Measurements from ENCODE around the gene FOXN1. TPM values are rescaled to one million over a fixed set of nuclear protein-coding genes. Genes with fewer than 3 reads are reported as not detected.

Gene FOXN1
- total RNA-seq, 3 donors from 2014 or later: 0.29 TPM; not detected in 2

DNA sequence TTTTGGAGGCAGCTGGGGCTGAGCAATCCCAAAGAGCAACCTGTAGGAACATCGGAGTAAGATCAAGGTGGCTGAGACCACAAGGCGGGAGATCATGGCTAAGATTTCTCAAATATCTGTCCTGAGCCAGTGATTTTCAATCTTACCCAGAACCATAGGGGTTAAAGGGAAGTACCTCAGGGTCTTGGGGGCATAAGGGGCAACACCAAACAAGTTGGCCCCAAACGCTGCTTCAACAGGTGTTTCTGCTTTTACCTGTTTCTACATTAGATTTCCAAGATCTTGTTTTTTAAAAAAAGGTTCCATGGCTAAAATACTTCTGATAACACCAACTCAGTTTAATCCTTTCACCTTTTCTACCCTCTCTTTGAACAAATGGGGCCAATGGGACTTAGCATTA lies 48.9 kb downstream of the FOXN1 start:
- intact Hi-C loops (cut with DNase I; ENCODE audit: low total_unique reads): no loop called here
- Histone ChIP-seq H3K4me3 (no peak overlapping the region), H3K27me3 (no peaks in the 10 kb centered on the region), H3K36me3 (peaks cover 10% of the 10 kb centered on the region), H3K4me1 (peaks cover 0 to 10% of the 10 kb centered on the region in 2 donors), H3K9me3 (no peaks in the 10 kb centered on the region), H3K27ac (no peak overlapping the region)
- TF ChIP-seq, protein P1, sequence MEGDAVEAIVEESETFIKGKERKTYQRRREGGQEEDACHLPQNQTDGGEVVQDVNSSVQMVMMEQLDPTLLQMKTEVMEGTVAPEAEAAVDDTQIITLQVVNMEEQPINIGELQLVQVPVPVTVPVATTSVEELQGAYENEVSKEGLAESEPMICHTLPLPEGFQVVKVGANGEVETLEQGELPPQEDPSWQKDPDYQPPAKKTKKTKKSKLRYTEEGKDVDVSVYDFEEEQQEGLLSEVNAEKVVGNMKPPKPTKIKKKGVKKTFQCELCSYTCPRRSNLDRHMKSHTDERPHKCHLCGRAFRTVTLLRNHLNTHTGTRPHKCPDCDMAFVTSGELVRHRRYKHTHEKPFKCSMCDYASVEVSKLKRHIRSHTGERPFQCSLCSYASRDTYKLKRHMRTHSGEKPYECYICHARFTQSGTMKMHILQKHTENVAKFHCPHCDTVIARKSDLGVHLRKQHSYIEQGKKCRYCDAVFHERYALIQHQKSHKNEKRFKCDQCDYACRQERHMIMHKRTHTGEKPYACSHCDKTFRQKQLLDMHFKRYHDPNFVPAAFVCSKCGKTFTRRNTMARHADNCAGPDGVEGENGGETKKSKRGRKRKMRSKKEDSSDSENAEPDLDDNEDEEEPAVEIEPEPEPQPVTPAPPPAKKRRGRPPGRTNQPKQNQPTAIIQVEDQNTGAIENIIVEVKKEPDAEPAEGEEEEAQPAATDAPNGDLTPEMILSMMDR (IDR thresholded peaks at IDR 0.05): no peak
- no peak for TF ChIP-seq POLR2A (IDR thresholded peaks at IDR 0.05)
- TF ChIP-seq POLR2AphosphoS5 (IDR thresholded peaks at IDR 0.05): no peak
- DNase-seq (ENCODE audit: low spot score in 2 of 2): no peak

GRCh38 chr17:28563475-28563874 lies 57.3 kb downstream of the FOXN1 start:
- H3K4me3 ChIP-seq: no peak overlapping the region
- no peak for DNase-seq (ENCODE audit: low spot score in 2 of 2)
- intact Hi-C loops (cut with DNase I; ENCODE audit: low total_unique reads): loop anchor here (2.0 kb wide), 1 partner anchor 65 kb away; no protein-coding TSS in a partner anchor
- H3K27ac ChIP-seq: no peak overlapping the region
- TF ChIP-seq POLR2A (IDR thresholded peaks at IDR 0.05): no peak
- no peak for TF ChIP-seq POLR2AphosphoS5 (IDR thresholded peaks at IDR 0.05)
- no peaks in the 10 kb centered on the region for H3K36me3 ChIP-seq
- no peaks in the 10 kb centered on the region for H3K9me3 ChIP-seq
- no peaks in the 10 kb centered on the region for H3K27me3 ChIP-seq
- no peaks in the 10 kb centered on the region for H3K4me1 ChIP-seq

GRCh38 chr17:28567604-28568003 lies 61.5 kb downstream of the FOXN1 start:
- no peak for DNase-seq (ENCODE audit: low spot score in 2 of 2)
- Histone ChIP-seq H3K27me3 (no peaks in the 10 kb centered on the region), H3K4me1 (no peaks in the 10 kb centered on the region), H3K27ac (no peak overlapping the region), H3K36me3 (no peaks in the 10 kb centered on the region), H3K9me3 (no peaks in the 10 kb centered on the region), H3K4me3 (no peak overlapping the region)
- intact Hi-C loops (cut with DNase I; ENCODE audit: low total_unique reads): no loop called here
- TF ChIP-seq POLR2A (IDR thresholded peaks at IDR 0.05): no peak
- TF ChIP-seq, protein P1 (IDR thresholded peaks at IDR 0.05): no peak
- TF ChIP-seq POLR2AphosphoS5 (IDR thresholded peaks at IDR 0.05): no peak

- intact Hi-C loops (cut with DNase I; ENCODE audit: low total_unique reads): no loop called here
- Histone ChIP-seq H3K27me3 (no peaks in the 10 kb centered on the region), H3K9me3 (no peaks in the 10 kb centered on the region), H3K27ac (no peak overlapping the region), H3K36me3 (no peaks in the 10 kb centered on the region), H3K4me3 (no peak overlapping the region), H3K4me1 (no peaks in the 10 kb centered on the region)
- no peak for DNase-seq (ENCODE audit: low spot score in 2 of 2)
- TF ChIP-seq POLR2AphosphoS5 (IDR thresholded peaks at IDR 0.05) (no peak), POLR2A (IDR thresholded peaks at IDR 0.05) (no peak)
- TF ChIP-seq, protein P1 (IDR thresholded peaks at IDR 0.05): no peak
These were observed 63.3 kb downstream of the FOXN1 start for GRCh38 chr17:28569446-28569845.

DNA sequence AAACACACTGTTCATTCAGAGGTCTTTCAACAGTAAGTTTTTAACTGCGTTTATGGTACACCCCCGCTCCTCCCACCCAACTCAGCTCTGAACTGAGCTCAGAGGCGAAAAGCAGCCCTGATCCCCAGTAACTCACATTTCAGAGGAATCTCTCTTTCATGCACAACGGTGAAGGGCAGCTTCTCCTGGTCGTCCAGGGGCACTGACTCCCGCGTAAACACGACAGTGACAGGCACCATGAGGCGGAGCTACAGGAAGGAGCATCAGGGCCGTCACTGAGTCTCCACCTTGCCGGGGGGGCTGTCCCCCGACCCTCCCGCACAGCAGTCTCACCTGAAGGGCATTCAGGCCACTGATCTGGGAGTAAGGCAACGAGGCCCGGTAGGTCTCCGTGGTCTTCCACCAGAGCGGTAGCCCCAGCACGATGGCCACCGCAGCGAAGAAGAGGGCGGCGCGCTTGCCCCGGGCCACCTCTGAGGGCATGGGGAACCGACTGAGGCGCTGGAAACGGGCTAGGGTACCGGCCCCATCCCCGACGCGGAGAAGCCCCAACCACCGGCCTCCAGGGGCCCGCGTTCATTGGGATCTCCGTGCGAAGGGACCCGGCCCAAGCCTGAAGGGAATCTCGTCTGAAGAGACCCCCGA lies 64.7 kb downstream of the FOXN1 start:
- H3K4me1 ChIP-seq: no peaks in the 10 kb centered on the region
- intact Hi-C loops (cut with DNase I; ENCODE audit: low total_unique reads): no loop called here
- TF ChIP-seq POLR2AphosphoS5 (IDR thresholded peaks at IDR 0.05) (no peak), POLR2A (IDR thresholded peaks at IDR 0.05) (no peak)
- TF ChIP-seq, protein P1 (IDR thresholded peaks at IDR 0.05): no peak
- H3K9me3 ChIP-seq: no peaks in the 10 kb centered on the region
- H3K27me3 ChIP-seq: no peaks in the 10 kb centered on the region
- H3K27ac ChIP-seq: peak overlapping the region; percentile 90 to 91
- DNase-seq (ENCODE audit: low spot score in 2 of 2): peak in 1 of 2 donors; percentile 33
- no peaks in the 10 kb centered on the region for H3K36me3 ChIP-seq
- H3K4me3 ChIP-seq: peak overlapping the region; percentile 77 to 99 (median 94)
